Amniotic epithelial cell (primary cell): Measurements from ENCODE around the gene IYD.

ENCODE experiments used
- DNase-seq: peaks from one replicate; pipeline ENCODE4 v3.0.0-alpha.2; 2010; ENCODE audit warnings: low read depth

IYD gene

GRCh38 chr6:150368762-150369161 is at the start of gene IYD:
TSS of gene IYD (plus strand) at chr6:150369012. CDS start at chr6:150369032, 20 bp downstream.
- DNase-seq: no peak

GRCh38 chr6:150319924-150320323 is 48.9 kb upstream of the IYD start:
- no peak for DNase-seq

GRCh38 chr6:150320442-150320841 is 48.4 kb upstream of the IYD start:
- DNase-seq: no peak

- no peak for DNase-seq
Measured at GRCh38 chr6:150322466-150322871, 46.3 kb upstream of the IYD start.

GRCh38 chr6:150323205-150323604 is 45.6 kb upstream of the IYD start:
- DNase-seq: no peak

GRCh38 chr6:150324044-150324443 is 44.8 kb upstream of the IYD start:
- no peak for DNase-seq

- no peak for DNase-seq
Measured at GRCh38 chr6:150325066-150325772, 43.6 kb upstream of the IYD start.

- DNase-seq: no peak
Measured at GRCh38 chr6:150327117-150327774, 41.6 kb upstream of the IYD start.

- no peak for DNase-seq
Measured at GRCh38 chr6:150328744-150329405, 39.9 kb upstream of the IYD start.

GRCh38 chr6:150331344-150331743 is 37.5 kb upstream of the IYD start:
- no peak for DNase-seq

- no peak for DNase-seq
Measured at GRCh38 chr6:150332939-150333584, 35.8 kb upstream of the IYD start.

- DNase-seq: no peak
Measured at GRCh38 chr6:150333585-150333941, 35.2 kb upstream of the IYD start.

- peak; percentile 71 for DNase-seq
Measured at GRCh38 chr6:150334790-150335783, 33.7 kb upstream of the IYD start.

GRCh38 chr6:150336299-150336698 is 32.5 kb upstream of the IYD start:
- DNase-seq: peak; percentile 10

- no peak for DNase-seq
Measured at GRCh38 chr6:150336708-150337107, 32.1 kb upstream of the IYD start.

GRCh38 chr6:150342126-150342525 is 26.7 kb upstream of the IYD start:
- no peak for DNase-seq

- no peak for DNase-seq
Measured at GRCh38 chr6:150343434-150343833, 25.4 kb upstream of the IYD start.

GRCh38 chr6:150345781-150346180 is 23.0 kb upstream of the IYD start:
- DNase-seq: no peak

GRCh38 chr6:150346346-150346745 is 22.5 kb upstream of the IYD start:
- peak; percentile 11 for DNase-seq

- DNase-seq: no peak
Measured at GRCh38 chr6:150347845-150348244, 21.0 kb upstream of the IYD start.

- no peak for DNase-seq
Measured at GRCh38 chr6:150349546-150349945, 19.3 kb upstream of the IYD start.
